NCI-H69 (cell line): ENCODE data around the gene INPP4A.

Experiments
- DNase-seq: peaks from one replicate; lab custom pipeline; 2025; lab: John Stamatoyannopoulos, UW

Gene INPP4A

GRCh38 chr2:98564541-98565132 is 120.0 kb downstream of the INPP4A start:
- DNase-seq, result no peak

- DNase-seq, result no peak
Measured at GRCh38 chr2:98565286-98565860, 120.7 kb downstream of the INPP4A start.

GRCh38 chr2:98565941-98566340 is 121.3 kb downstream of the INPP4A start:
- no peak for DNase-seq

- no peak for DNase-seq
Measured at GRCh38 chr2:98568161-98568956, 123.7 kb downstream of the INPP4A start.

- DNase-seq, result peak; percentile 34
Measured at GRCh38 chr2:98569197-98569793, 124.6 kb downstream of the INPP4A start.

- DNase-seq, result no peak
Measured at GRCh38 chr2:98569915-98570314, 125.3 kb downstream of the INPP4A start.

GRCh38 chr2:98570356-98570755 is 125.7 kb downstream of the INPP4A start:
- no peak for DNase-seq

- DNase-seq, result no peak
Measured at GRCh38 chr2:98571121-98571701, 126.6 kb downstream of the INPP4A start.

GRCh38 chr2:98571796-98572195 is 127.1 kb downstream of the INPP4A start:
- no peak for DNase-seq

- DNase-seq, result no peak
Measured at GRCh38 chr2:98572211-98572610, 127.6 kb downstream of the INPP4A start.

- no peak for DNase-seq
Measured at GRCh38 chr2:98572676-98573075, 128.0 kb downstream of the INPP4A start.

- no peak for DNase-seq
Measured at GRCh38 chr2:98573426-98573825, 128.8 kb downstream of the INPP4A start.

GRCh38 chr2:98576666-98577312 is 132.1 kb downstream of the INPP4A start:
- DNase-seq, result no peak

GRCh38 chr2:98577313-98577712 is 132.7 kb downstream of the INPP4A start:
- DNase-seq, result no peak

- DNase-seq, result no peak
Measured at GRCh38 chr2:98578231-98578630, 133.6 kb downstream of the INPP4A start.

GRCh38 chr2:98579926-98580325 is 135.3 kb downstream of the INPP4A start:
- no peak for DNase-seq

GRCh38 chr2:98580656-98581284 is 136.1 kb downstream of the INPP4A start:
- DNase-seq, result no peak

- no peak for DNase-seq
Measured at GRCh38 chr2:98582523-98582922, 137.9 kb downstream of the INPP4A start.

GRCh38 chr2:98583276-98583675 is 138.6 kb downstream of the INPP4A start:
- no peak for DNase-seq

- DNase-seq, result peak; percentile 13
Measured at GRCh38 chr2:98583816-98584618, 139.4 kb downstream of the INPP4A start.

- no peak for DNase-seq
Measured at GRCh38 chr2:98585386-98585785, 140.7 kb downstream of the INPP4A start.
